Activated CD4-positive, CD25-positive, alpha-beta regulatory T cell treated with anti-CD3 and anti-CD28 coated beads, Interleukin-2, amount 50 U/mL, for 24 hours (primary cell): ENCODE measurements around the gene PSMD4.
A peak's percentile ranks its signal among the peaks of the same experiment; 100 is the strongest.
"Not testable (repeated sequence)": the region's sequence is repeated elsewhere in the genome, so short reads cannot be mapped to it uniquely, and the experiment has no call there.

Experiments used
- ATAC-seq, 2 donors: fragments of 150-1000 bp; cut with Tn5 transposase; one replicate each; pipeline ENCODE4 v1.10.0; 2021; ENCODE audit warnings: mild to moderate bottlenecking in 1 of 2, moderate library complexity in 1 of 2

PSMD4 gene

GRCh38 chr1:151275341-151275740 is 20.8 kb downstream of the PSMD4 start:
- ATAC-seq = not testable (repeated sequence)

DNA sequence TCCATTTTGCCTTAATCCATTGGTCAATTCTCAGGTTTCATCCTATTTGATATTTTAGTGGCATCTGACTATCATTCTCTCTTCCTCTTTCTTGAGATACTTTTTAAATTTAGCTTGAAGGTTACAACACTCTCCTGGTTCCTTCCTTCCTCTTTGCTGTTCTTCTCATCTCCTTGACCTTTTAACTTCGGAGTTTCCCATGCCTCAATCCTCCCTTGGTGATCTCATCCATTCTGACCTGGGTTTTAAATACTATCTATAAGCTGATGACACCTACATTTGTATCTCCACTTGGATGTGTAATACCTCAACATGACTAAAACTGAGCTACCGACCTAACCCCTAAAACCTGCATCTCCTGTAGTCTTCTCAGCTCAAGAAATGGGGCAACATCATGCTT is 22.7 kb downstream of the PSMD4 start:
- peak; percentile 1 to 8 for ATAC-seq

- peak; percentile 18 to 33 for ATAC-seq
These were observed 26.9 kb downstream of the PSMD4 start for GRCh38 chr1:151281225-151281968.

- ATAC-seq = peak; percentile 93 to 96
These were observed 27.7 kb downstream of the PSMD4 start, which contains the start of gene ZNF687 for GRCh38 chr1:151281969-151282882. Gene ZNF687, plus strand, starts transcription at chr1:151282299. Its CDS starts 3,993 bp downstream, at chr1:151286292.

- ATAC-seq = no peak
These were observed 28.6 kb downstream of the PSMD4 start for GRCh38 chr1:151282883-151283725.

GRCh38 chr1:151284013-151284577 is 29.6 kb downstream of the PSMD4 start:
- no peak for ATAC-seq

DNA sequence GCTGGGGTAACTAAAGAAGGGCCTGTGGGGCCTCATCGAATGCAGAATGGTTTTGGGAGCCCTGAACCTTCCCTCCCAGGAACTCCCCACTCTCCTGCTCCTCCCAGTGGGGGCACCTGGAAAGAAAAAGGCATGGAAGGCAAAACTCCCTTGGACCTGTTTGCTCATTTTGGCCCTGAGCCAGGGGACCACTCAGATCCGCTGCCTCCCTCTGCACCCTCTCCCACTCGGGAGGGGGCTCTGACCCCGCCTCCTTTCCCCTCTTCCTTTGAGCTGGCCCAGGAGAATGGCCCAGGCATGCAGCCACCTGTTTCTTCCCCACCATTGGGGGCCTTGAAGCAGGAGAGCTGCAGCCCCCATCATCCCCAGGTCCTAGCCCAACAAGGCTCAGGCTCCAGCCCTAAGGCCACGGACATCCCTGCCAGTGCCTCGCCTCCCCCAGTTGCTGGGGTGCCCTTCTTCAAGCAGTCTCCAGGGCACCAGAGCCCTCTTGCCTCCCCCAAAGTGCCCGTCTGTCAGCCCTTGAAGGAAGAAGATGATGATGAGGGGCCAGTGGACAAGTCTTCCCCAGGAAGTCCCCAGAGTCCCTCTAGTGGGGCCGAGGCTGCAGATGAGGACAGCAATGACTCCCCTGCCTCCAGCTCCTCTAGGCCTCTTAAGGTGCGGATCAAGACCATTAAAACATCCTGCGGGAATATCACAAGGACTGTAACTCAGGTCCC is 32.2 kb downstream of the PSMD4 start:
- ATAC-seq = no peak

DNA sequence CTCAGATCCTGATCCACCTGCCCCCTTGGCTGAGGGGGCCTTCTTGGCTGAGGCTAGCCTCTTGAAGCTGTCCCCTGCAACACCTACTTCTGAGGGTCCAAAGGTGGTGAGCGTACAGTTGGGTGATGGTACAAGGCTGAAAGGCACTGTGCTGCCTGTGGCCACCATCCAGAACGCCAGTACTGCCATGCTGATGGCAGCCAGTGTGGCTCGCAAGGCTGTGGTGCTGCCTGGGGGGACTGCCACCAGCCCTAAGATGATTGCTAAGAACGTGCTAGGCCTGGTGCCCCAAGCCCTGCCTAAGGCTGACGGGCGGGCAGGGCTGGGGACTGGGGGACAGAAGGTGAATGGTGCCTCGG is 32.8 kb downstream of the PSMD4 start:
- no peak for ATAC-seq

DNA sequence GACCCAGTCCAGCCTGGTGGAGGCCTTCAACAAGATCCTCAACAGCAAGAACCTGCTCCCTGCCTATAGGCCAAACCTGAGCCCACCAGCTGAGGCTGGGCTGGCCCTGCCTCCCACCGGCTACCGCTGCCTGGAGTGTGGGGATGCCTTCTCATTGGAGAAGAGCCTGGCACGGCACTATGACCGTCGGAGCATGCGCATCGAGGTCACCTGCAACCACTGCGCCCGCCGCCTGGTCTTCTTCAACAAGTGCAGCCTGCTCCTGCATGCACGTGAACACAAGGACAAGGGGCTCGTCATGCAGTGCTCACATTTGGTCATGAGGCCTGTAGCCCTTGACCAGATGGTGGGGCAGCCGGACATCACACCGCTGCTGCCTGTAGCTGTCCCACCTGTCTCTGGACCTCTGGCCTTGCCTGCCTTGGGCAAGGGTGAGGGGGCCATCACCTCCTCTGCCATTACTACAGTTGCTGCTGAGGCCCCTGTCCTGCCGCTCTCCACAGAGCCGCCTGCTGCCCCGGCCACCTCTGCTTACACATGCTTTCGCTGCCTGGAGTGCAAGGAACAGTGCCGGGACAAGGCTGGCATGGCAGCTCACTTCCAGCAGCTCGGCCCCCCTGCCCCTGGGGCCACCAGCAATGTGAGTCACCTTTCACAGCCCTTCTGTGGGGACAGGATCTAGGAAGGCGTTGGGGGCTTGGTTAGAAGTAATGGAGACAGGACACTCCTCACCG is 33.4 kb downstream of the PSMD4 start:
- no peak for ATAC-seq

- ATAC-seq = no peak
These were observed 34.0 kb downstream of the PSMD4 start for GRCh38 chr1:151288502-151288901.

DNA sequence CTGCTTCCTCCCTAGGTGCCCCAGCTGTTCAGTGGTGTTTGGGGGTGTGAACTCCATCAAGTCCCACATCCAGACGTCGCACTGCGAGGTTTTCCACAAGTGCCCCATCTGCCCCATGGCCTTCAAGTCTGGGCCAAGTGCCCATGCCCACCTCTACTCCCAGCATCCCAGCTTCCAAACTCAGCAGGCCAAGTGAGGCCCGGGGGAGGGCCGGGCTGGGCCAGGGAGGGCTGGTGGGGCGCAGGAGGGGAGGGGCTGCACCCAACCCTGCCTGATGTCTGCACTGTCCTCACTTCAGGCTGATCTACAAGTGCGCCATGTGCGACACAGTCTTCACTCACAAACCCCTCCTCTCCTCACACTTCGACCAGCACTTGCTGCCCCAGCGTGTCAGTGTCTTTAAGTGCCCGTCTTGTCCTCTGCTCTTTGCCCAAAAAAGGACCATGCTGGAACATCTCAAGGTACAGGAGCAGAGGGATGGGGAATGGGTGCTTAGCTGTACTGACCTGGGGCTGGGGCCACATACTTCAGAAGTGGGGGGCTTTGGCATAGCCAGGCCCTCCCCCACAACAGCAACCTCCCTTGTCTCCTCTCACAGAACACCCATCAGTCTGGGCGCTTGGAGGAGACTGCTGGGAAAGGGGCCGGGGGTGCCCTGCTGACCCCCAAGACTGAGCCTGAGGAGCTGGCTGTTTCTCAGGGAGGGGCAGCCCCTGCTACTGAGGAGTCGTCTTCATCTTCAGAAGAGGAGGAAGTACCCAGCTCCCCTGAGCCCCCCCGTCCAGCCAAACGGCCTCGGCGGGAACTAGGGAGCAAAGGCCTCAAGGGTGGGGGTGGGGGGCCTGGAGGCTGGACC is 34.8 kb downstream of the PSMD4 start:
- ATAC-seq = no peak

DNA sequence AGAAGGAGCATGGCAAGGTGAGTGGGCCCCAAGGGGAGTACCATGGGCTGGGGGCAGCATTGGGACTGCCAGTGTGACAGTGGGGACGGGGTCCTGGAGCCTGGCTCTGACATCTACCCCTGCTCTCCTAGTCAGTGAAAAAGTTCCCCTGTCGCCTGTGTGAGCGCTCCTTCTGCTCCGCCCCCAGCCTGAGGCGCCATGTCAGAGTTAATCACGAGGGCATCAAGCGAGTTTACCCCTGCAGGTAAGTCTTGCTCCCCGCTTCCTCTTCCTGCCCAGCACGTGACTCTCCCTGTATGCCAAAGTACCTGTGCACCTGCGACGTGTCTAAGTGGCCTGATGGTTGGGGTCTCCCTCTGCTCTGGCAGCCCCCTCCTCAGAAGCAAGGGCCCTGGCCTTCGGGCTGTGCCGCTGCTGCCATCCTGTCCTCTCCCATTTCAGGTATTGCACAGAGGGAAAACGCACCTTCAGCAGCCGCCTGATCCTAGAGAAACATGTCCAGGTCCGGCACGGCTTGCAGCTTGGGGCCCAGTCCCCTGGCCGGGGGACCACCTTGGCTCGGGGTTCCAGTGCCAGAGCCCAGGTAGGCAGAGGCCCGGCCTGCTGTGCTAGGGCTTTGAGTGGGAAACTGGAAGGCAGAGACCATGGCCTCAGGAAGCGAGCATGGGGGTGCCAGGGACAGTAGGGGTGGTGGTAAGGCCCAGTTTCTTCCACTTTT is 35.6 kb downstream of the PSMD4 start:
- no peak for ATAC-seq

DNA sequence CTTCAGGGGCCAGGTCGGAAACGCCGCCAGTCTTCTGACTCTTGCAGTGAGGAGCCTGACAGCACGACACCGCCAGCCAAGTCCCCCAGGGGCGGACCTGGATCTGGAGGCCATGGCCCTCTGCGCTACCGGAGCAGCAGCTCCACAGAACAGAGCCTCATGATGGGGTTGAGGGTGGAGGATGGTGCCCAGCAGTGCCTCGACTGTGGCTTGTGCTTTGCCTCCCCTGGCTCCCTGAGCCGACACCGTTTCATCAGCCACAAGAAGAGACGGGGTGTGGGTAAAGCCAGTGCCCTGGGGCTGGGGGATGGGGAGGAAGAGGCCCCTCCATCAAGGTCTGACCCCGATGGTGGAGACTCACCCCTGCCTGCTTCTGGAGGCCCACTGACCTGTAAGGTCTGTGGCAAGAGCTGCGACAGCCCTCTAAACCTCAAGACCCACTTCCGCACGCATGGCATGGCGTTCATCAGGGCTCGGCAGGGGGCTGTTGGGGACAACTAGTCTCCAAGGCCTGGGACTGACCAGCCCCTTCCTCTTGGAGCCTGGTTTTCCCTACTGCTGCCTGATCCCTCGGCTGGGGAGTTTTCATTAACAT is 36.3 kb downstream of the PSMD4 start:
- ATAC-seq = no peak

DNA sequence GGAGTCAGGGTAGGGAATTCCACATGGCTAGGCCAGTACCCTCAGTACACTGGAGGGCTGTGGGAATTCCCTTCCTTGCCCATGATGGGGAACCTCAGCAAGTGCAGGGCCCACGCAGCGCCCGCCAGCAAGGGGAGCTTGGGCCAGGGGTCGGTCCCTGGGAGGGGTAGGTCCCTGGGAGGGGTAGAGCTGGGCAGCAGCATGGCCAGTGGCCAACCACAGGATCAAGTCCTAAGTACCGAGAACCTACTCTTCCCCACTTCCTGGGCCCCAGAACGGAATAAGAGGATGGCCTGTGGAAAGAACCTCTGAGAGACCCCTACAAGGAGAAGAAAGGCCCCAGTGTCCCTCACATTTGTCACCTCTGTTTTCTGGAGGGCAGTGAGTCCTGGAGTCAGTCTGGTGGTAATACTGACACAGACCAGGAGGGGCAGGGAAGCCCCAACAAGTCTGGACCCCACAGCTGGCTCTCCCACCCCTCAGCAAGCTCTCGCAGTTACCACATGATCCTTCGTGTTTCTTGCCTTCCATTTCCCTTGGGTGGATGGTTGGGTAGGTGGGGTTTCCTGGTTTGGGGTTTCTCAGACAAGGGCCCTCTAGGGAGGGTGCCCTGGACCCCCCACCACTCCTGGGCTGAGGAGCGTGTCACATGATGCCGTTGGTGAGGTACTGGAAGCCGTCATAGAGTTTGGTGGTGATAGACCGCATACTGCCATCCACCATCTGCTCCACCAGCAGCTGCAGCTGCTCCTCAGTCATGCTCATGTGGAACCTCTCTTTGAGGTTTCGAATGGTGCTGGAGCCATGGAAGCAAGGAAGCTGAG is 37.9 kb downstream of the PSMD4 start:
- ATAC-seq = no peak

DNA sequence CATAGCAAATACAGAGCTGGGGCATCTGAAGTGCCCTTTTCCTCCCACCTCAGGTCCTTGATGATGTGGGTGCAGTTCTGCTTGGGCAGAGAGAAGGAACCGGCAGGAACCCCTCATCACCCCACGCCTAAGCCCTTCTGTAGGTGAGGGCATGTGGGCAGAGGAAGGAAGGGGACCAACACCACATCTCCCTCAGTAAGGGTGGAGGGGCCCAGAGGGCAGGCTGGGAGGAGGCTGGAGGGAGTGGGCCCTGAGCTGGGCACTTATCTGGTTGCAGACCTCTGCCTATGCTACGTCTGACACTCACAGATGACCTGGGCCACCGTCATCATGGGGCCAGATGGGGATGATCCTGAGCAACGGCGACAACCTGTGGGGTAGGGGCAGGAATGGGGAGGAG is 38.6 kb downstream of the PSMD4 start:
- no peak for ATAC-seq

GRCh38 chr1:151294742-151295462 is 40.4 kb downstream of the PSMD4 start:
- ATAC-seq = no peak

DNA sequence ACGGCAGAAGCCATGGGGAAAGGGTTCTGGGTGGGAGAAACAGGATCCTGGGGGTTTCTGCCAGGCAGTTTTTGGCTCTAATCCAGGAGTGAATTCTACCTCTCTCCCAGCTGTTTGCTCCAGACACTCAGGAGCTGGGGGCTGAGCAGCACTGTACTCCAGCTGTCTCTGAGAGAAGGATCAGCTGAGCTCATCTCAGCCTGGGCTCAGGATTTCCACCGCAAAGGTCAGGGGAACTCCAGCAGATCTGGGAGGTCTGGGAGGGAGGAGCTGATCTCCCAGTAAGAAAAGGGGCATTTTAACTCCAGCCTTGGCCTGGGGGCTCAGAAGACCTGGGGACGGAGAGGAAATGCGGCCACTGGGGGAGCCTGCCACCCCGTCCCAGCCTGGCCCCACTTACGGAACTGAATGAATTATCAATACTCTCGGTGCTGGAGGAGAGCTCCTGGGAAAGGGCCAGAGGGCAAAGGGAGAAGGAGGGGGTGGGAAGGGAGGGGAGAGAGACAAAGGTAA is 55.3 kb downstream of the PSMD4 start:
- no peak for ATAC-seq
